GM12874 (cell line): ENCODE results near the gene LRBA.

Experiments used
- TF ChIP-seq, protein P1 (sequence below): IDR thresholded peaks from 2 replicates; pipeline ENCODE4 v1.5.1; 2011; ENCODE audit warnings: low read depth, mild to moderate bottlenecking, control low read depth, low read length, moderate library complexity; ENCODE audit not compliant: insufficient read depth

Gene LRBA

DNA sequence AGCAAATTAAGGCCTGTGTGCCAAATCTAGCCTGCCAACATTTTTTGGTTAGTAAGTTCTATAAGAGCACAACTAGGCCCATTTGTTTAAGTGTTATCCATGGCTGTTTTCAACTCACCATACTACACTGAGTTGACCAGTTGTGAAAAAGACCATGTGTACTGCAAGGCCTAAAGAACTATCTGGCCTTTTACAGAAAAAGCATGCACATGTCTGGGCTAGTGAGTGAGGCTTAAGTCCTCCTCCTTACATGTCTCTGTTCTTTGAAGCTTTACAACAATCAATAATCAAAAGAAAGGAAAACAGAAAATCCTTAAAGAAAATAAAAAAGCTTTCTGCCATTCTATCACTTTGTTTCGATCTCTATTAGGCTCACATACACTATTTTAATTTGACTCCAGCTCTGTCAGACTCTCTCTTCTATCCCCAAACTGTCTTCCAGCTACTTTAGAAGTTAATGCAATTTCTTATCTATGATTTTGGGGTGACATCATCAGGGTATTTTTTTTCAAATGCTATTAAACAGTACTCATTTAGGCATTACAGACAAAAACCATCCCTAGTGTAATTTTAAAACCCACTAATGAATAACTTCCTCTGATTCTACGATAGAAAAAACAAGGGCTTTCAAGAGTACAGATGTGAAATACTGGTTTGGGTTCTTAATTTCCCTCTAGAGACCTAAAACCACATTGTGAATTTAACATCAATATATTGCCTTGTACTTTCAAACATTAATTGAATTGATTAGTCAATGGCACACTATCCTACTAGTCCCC, 271.3 kb downstream of the LRBA start:
- TF ChIP-seq, protein P1, sequence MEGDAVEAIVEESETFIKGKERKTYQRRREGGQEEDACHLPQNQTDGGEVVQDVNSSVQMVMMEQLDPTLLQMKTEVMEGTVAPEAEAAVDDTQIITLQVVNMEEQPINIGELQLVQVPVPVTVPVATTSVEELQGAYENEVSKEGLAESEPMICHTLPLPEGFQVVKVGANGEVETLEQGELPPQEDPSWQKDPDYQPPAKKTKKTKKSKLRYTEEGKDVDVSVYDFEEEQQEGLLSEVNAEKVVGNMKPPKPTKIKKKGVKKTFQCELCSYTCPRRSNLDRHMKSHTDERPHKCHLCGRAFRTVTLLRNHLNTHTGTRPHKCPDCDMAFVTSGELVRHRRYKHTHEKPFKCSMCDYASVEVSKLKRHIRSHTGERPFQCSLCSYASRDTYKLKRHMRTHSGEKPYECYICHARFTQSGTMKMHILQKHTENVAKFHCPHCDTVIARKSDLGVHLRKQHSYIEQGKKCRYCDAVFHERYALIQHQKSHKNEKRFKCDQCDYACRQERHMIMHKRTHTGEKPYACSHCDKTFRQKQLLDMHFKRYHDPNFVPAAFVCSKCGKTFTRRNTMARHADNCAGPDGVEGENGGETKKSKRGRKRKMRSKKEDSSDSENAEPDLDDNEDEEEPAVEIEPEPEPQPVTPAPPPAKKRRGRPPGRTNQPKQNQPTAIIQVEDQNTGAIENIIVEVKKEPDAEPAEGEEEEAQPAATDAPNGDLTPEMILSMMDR = no peak

DNA sequence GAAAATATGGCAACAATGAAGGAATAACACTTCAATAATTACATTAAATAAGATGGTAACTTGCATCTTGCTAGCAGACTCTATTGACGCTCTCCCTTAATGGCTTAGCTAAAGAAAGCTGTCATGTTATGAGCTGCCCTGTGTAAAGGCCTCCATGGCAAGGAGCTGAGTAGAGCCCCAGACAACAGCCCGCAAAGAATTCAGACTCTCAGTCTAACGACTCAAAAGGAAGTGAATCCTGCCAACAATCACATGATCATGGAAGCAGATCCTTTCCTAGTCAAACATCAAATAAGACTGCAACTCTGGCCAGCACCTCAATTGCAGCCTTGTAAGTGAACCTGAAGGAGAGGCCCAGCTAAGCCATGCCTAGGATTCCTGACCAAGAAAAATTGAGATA, 275.5 kb downstream of the LRBA start:
- TF ChIP-seq, protein P1 = no peak

DNA sequence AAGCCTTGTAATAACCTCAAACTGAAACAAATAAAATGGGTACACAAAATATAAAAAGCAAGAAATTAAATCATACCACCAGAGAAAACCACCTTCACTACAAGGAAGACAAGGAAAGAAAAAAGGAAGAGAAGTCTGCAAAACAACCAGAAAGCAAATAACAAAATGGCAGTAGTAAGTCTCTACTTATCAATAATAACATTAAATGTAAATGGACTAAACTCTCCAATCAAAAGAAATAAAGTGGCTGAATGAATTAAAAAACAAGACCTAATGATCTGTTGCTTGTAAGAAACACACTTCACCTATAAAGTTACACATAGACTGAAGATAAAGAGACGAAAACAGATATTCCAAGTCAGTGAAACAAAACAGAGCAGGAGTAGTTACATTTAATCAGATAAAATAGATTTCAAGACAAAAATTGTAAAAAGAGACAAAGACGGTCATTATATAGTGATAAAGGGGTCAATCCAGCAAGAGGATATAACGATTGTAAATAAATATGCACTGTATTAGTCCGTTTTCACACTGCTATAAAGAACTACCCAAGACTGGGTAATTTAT, 289.0 kb downstream of the LRBA start:
- TF ChIP-seq, protein P1 = no peak

DNA sequence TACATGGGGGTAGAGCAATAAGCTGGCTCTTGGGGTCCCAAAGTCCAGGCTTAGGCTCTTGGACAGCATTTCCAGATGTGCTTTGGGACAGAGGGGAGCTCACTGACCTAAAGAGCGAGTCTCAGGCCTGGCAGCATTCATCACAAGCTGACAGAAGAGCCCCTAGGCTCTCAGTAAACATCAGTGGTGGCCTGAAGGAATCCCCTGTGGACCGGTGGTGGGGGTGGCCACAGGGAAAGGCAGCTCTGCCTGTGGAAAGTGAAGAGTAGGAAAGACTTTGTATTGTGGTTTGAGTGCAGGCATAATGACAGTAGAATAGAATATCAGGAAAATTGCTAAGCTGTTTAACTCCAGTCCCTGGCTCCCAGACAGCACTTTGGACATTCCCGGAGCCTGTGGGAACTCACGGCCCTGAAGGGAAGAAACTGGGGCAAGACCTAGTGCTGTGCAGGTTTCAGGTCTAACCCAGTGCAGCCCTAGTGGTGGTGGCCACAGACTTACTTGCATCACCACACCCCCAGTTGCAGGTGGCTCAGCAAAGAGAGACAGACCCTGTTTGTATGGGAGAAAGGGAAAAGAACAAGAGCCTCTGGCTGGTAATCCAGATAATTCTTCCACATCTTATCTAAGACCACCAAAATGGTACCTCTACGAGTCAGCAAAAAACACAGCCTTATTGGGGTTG, 291.2 kb downstream of the LRBA start:
- TF ChIP-seq, protein P1 = no peak

DNA sequence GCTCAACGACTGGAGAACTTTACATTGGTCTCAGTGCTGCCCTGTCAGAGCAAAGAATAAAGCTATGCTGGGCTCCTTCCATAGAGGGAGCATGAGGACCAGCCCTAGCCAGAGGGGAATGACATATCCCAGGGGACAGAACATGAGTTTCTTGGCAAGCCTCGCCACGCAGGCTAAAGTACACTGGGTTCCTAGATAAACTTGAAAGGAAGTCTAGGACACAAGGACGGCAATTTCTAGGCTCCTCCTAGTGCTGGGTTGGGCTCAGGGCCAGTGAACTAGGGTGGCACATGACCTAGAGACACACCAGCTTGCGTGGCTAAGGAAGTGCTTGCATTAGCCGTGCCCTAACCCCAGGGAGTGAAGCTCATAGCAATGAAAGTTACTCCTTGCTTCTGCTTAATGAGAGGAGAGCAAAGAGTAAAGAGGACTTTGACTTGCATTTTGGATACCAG, 292.1 kb downstream of the LRBA start:
- TF ChIP-seq, protein P1 = no peak

DNA sequence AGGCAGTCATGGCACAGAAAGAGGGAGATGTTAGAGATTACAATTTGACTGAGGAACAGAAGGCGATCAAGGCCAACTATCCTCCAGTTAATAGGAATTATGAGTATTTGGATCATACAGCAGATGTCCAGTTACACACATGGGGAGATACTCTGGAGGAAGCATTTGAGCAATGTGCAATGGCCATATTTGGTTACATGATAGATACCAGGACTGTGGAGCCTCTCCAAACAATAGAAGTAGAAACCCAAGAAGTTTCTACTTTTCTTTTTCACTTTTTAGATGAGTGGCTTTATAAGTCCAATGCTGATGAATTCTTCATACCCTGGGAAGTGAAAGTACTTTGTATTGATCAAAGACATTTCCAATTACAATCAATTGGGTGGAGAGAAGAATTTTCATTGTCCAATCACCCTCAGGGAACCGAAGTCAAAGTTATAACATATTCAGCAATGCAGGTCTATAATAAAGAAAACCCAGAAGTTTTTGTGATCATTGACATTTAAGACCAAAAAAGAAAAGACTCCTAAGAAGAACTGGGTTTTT, 294.0 kb downstream of the LRBA start:
- TF ChIP-seq, protein P1 = no peak

DNA sequence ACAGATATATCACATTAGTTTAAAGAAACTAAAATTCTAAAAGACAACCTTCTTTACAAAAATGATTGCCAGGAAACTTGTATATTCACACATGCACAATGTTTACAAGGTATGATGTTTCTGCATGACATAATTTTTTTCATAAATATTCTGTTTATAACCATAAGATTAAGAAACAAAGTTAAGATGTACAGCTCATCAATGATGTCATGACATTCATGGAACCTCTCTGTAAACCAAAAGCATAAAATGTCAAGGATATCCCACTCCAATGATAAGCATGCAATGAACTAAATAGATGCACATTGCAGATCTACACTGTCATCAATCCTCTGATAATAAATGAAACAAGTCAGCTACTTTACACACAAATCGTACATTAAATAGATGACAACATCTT, 297.1 kb downstream of the LRBA start:
- TF ChIP-seq, protein P1 = no peak
